Adrenal gland (tissue), 5 donors: Measurements from ENCODE around the gene TSHZ2.

ENCODE experiments used
- CTCF ChIP-seq, 6 experiments: fragments of 450-650 bp in 4 of 6; fragments of 200-600 bp in 2 of 6; sonication (generic) in 1 of 6; IDR thresholded peaks; 1 replicate in 5 of 6; 2 replicates in 1 of 6; pipeline versions ENCODE4 v1.5.1 to v1.8.0; 2016 to 2021; ENCODE audit warnings: antibody characterized with exemption in 6 of 6, mild to moderate bottlenecking in 2 of 6, moderate library complexity in 1 of 6
- POLR2A ChIP-seq, 2 donors: fragments of 450-650 bp; IDR thresholded peaks; one replicate each; pipeline ENCODE4 v1.6.1; 2017; ENCODE audit warnings: antibody characterized with exemption in 2 of 2, mild to moderate bottlenecking in 2 of 2, moderate library complexity in 1 of 2
- donor health status: DM: no; HTN: no; CAD: no.

GRCh38 chr20:53296025-53296424, 323.9 kb downstream of the TSHZ2 start:
- TF ChIP-seq CTCF (IDR thresholded peaks at IDR 0.05) (no peak), POLR2A (IDR thresholded peaks at IDR 0.05) (no peak)
